ENCODE results near the gene SEMA3G.

The SEMA3G gene

GRCh38 chr3:52472239-52473000, 27.5 kb upstream of the SEMA3G start:
- Histone ChIP-seq H3K4me3 (ENCODE audit: low read depth, low read length) (no peak overlapping the region), H3K9ac (ENCODE audit: low read depth, low read length) (no peak overlapping the region), H3K27me3 (ENCODE audit: control insufficient read depth, insufficient read depth, low read length) (no peaks in the 10 kb centered on the region), H3K36me3 (ENCODE audit: control insufficient read depth, insufficient read depth, low read length) (peaks cover 43% of the 10 kb centered on the region), H3K4me1 (ENCODE audit: control insufficient read depth, insufficient read depth, low read length) (no peaks in the 10 kb centered on the region), H3K9me3 (ENCODE audit: control insufficient read depth, insufficient read depth, low read length) (no peaks in the 10 kb centered on the region)

- no peaks in the 10 kb centered on the region for H3K9me3 ChIP-seq (ENCODE audit: control insufficient read depth, insufficient read depth, low read length)
- peaks cover 37% of the 10 kb centered on the region for H3K36me3 ChIP-seq (ENCODE audit: control insufficient read depth, insufficient read depth, low read length)
- H3K27me3 ChIP-seq (ENCODE audit: control insufficient read depth, insufficient read depth, low read length), result no peaks in the 10 kb centered on the region
- no peak overlapping the region for H3K4me3 ChIP-seq (ENCODE audit: low read depth, low read length)
- no peak overlapping the region for H3K9ac ChIP-seq (ENCODE audit: low read depth, low read length)
- H3K4me1 ChIP-seq (ENCODE audit: control insufficient read depth, insufficient read depth, low read length), result no peaks in the 10 kb centered on the region
Observed at GRCh38 chr3:52471371-52472238, 26.7 kb upstream of the SEMA3G start.

GRCh38 chr3:52470920-52471319, 26.0 kb upstream of the SEMA3G start:
- Histone ChIP-seq H3K9ac (ENCODE audit: low read depth, low read length) (no peak overlapping the region), H3K36me3 (ENCODE audit: control insufficient read depth, insufficient read depth, low read length) (peaks cover 30% of the 10 kb centered on the region), H3K4me3 (ENCODE audit: low read depth, low read length) (no peak overlapping the region), H3K9me3 (ENCODE audit: control insufficient read depth, insufficient read depth, low read length) (no peaks in the 10 kb centered on the region), H3K27me3 (ENCODE audit: control insufficient read depth, insufficient read depth, low read length) (no peaks in the 10 kb centered on the region), H3K4me1 (ENCODE audit: control insufficient read depth, insufficient read depth, low read length) (no peaks in the 10 kb centered on the region)

GRCh38 chr3:52469001-52469400, 24.1 kb upstream of the SEMA3G start:
- H3K9me3 ChIP-seq (ENCODE audit: control insufficient read depth, insufficient read depth, low read length), result no peaks in the 10 kb centered on the region
- H3K4me3 ChIP-seq (ENCODE audit: low read depth, low read length), result no peak overlapping the region
- no peaks in the 10 kb centered on the region for H3K27me3 ChIP-seq (ENCODE audit: control insufficient read depth, insufficient read depth, low read length)
- no peaks in the 10 kb centered on the region for H3K4me1 ChIP-seq (ENCODE audit: control insufficient read depth, insufficient read depth, low read length)
- peaks cover 30% of the 10 kb centered on the region for H3K36me3 ChIP-seq (ENCODE audit: control insufficient read depth, insufficient read depth, low read length)
- H3K9ac ChIP-seq (ENCODE audit: low read depth, low read length), result no peak overlapping the region

- no peak overlapping the region for H3K9ac ChIP-seq (ENCODE audit: low read depth, low read length)
- H3K27me3 ChIP-seq (ENCODE audit: control insufficient read depth, insufficient read depth, low read length), result no peaks in the 10 kb centered on the region
- peaks cover 25% of the 10 kb centered on the region for H3K36me3 ChIP-seq (ENCODE audit: control insufficient read depth, insufficient read depth, low read length)
- H3K9me3 ChIP-seq (ENCODE audit: control insufficient read depth, insufficient read depth, low read length), result no peaks in the 10 kb centered on the region
- no peaks in the 10 kb centered on the region for H3K4me1 ChIP-seq (ENCODE audit: control insufficient read depth, insufficient read depth, low read length)
- no peak overlapping the region for H3K4me3 ChIP-seq (ENCODE audit: low read depth, low read length)
Observed at GRCh38 chr3:52468336-52468735, 23.4 kb upstream of the SEMA3G start.

- H3K4me3 ChIP-seq (ENCODE audit: low read depth, low read length), result no peak overlapping the region
- H3K9me3 ChIP-seq (ENCODE audit: control insufficient read depth, insufficient read depth, low read length), result no peaks in the 10 kb centered on the region
- H3K27me3 ChIP-seq (ENCODE audit: control insufficient read depth, insufficient read depth, low read length), result no peaks in the 10 kb centered on the region
- H3K4me1 ChIP-seq (ENCODE audit: control insufficient read depth, insufficient read depth, low read length), result no peaks in the 10 kb centered on the region
- peaks cover 11% of the 10 kb centered on the region for H3K36me3 ChIP-seq (ENCODE audit: control insufficient read depth, insufficient read depth, low read length)
- H3K9ac ChIP-seq (ENCODE audit: low read depth, low read length), result no peak overlapping the region
Observed at GRCh38 chr3:52463416-52463815, 18.5 kb upstream of the SEMA3G start.

GRCh38 chr3:52461874-52462273, 17.0 kb upstream of the SEMA3G start:
- peaks cover 4% of the 10 kb centered on the region for H3K4me1 ChIP-seq (ENCODE audit: control insufficient read depth, insufficient read depth, low read length)
- no peak overlapping the region for H3K9ac ChIP-seq (ENCODE audit: low read depth, low read length)
- H3K9me3 ChIP-seq (ENCODE audit: control insufficient read depth, insufficient read depth, low read length), result no peaks in the 10 kb centered on the region
- no peaks in the 10 kb centered on the region for H3K27me3 ChIP-seq (ENCODE audit: control insufficient read depth, insufficient read depth, low read length)
- peaks cover 12% of the 10 kb centered on the region for H3K36me3 ChIP-seq (ENCODE audit: control insufficient read depth, insufficient read depth, low read length)
- no peak overlapping the region for H3K4me3 ChIP-seq (ENCODE audit: low read depth, low read length)

- H3K4me1 ChIP-seq (ENCODE audit: control insufficient read depth, insufficient read depth, low read length), result peaks cover 5% of the 10 kb centered on the region
- H3K9me3 ChIP-seq (ENCODE audit: control insufficient read depth, insufficient read depth, low read length), result no peaks in the 10 kb centered on the region
- H3K4me3 ChIP-seq (ENCODE audit: low read depth, low read length), result no peak overlapping the region
- peaks cover 12% of the 10 kb centered on the region for H3K36me3 ChIP-seq (ENCODE audit: control insufficient read depth, insufficient read depth, low read length)
- no peak overlapping the region for H3K9ac ChIP-seq (ENCODE audit: low read depth, low read length)
- H3K27me3 ChIP-seq (ENCODE audit: control insufficient read depth, insufficient read depth, low read length), result no peaks in the 10 kb centered on the region
Observed at GRCh38 chr3:52458770-52459545, 14.1 kb upstream of the SEMA3G start.

GRCh38 chr3:52458031-52458760, 13.3 kb upstream of the SEMA3G start:
- Histone ChIP-seq H3K36me3 (ENCODE audit: control insufficient read depth, insufficient read depth, low read length) (peaks cover 12% of the 10 kb centered on the region), H3K4me1 (ENCODE audit: control insufficient read depth, insufficient read depth, low read length) (peaks cover 5% of the 10 kb centered on the region), H3K9me3 (ENCODE audit: control insufficient read depth, insufficient read depth, low read length) (no peaks in the 10 kb centered on the region), H3K27me3 (ENCODE audit: control insufficient read depth, insufficient read depth, low read length) (no peaks in the 10 kb centered on the region), H3K9ac (ENCODE audit: low read depth, low read length) (no peak overlapping the region), H3K4me3 (ENCODE audit: low read depth, low read length) (no peak overlapping the region)

- Histone ChIP-seq H3K4me3 (ENCODE audit: low read depth, low read length) (peak overlapping the region; percentile 88), H3K9ac (ENCODE audit: low read depth, low read length) (peak overlapping the region; percentile 26)
Observed at GRCh38 chr3:52456800-52457183, 11.9 kb upstream of the SEMA3G start.

GRCh38 chr3:52456169-52456799, 11.4 kb upstream of the SEMA3G start:
- peaks cover 11% of the 10 kb centered on the region for H3K36me3 ChIP-seq (ENCODE audit: control insufficient read depth, insufficient read depth, low read length)
- H3K4me3 ChIP-seq (ENCODE audit: low read depth, low read length), result peak overlapping the region; percentile 88
- no peaks in the 10 kb centered on the region for H3K9me3 ChIP-seq (ENCODE audit: control insufficient read depth, insufficient read depth, low read length)
- H3K9ac ChIP-seq (ENCODE audit: low read depth, low read length), result peak overlapping the region; percentile 26
- H3K4me1 ChIP-seq (ENCODE audit: control insufficient read depth, insufficient read depth, low read length), result peaks cover 5% of the 10 kb centered on the region
- H3K27me3 ChIP-seq (ENCODE audit: control insufficient read depth, insufficient read depth, low read length), result no peaks in the 10 kb centered on the region

More at GRCh38 chr3:52456800-52457183, 11.9 kb upstream of the SEMA3G start:
- Histone ChIP-seq H3K9me3 (ENCODE audit: control insufficient read depth, insufficient read depth, low read length) (no peaks in the 10 kb centered on the region), H3K36me3 (ENCODE audit: control insufficient read depth, insufficient read depth, low read length) (peaks cover 11% of the 10 kb centered on the region), H3K27me3 (ENCODE audit: control insufficient read depth, insufficient read depth, low read length) (no peaks in the 10 kb centered on the region), H3K4me1 (ENCODE audit: control insufficient read depth, insufficient read depth, low read length) (peaks cover 5% of the 10 kb centered on the region)

Data from iPS-15b (cell line).